ENCODE results near the gene RTN4RL2. TPM values are rescaled to one million over a fixed set of nuclear protein-coding genes. Genes with fewer than 3 reads are reported as not detected.

Gene RTN4RL2
- total RNA-seq, 2 donors from 2014 or later, result 0.97 to 1.5 TPM

GRCh38 chr11:57508341-57509170 lies 48.2 kb downstream of the RTN4RL2 start:
- H3K4me3 Mint-ChIP-seq, result no peak overlapping the region
- H3K36me3 Mint-ChIP-seq (ENCODE audit: low read depth), result no peaks in the 10 kb centered on the region
- DNase-seq, result no peak
- H3K4me1 Mint-ChIP-seq, result peaks cover 8% of the 10 kb centered on the region
- no peaks in the 10 kb centered on the region for H3K9me3 Mint-ChIP-seq
- Histone ChIP-seq H3K9ac (ENCODE audit: extremely low read depth, low read length, poor library complexity, severe bottlenecking) (no peak overlapping the region), H3K27ac (ENCODE audit: low read depth, low read length) (no peak overlapping the region), H3K9me3 (ENCODE audit: control insufficient read depth, low read length) (no peaks in the 10 kb centered on the region), H3K27me3 (ENCODE audit: control insufficient read depth, insufficient read depth, low read length, poor library complexity, severe bottlenecking) (peaks cover 6% of the 10 kb centered on the region), H3K36me3 (ENCODE audit: control insufficient read depth, insufficient read depth, low read length) (no peaks in the 10 kb centered on the region), H3K4me1 (ENCODE audit: control insufficient read depth, insufficient read depth, low read length) (no peaks in the 10 kb centered on the region), H3K4me3 (ENCODE audit: low read length) (no peak overlapping the region)
- H3K27me3 Mint-ChIP-seq (ENCODE audit: insufficient read depth), result peaks cover 11% of the 10 kb centered on the region
- no peak for TF ChIP-seq CTCF (conservative IDR thresholded peaks at IDR 0.05)
- WGBS, 2 experiments (ENCODE audit: insufficient coverage in 1 of 2, insufficient read length in 1 of 2), result 88 to 94% methylated on average over 5 to 7 of the region's 7 CpGs
- H3K27ac Mint-ChIP-seq, result no peak overlapping the region

GRCh38 chr11:57511741-57512430 lies 51.6 kb downstream of the RTN4RL2 start:
- Mint-ChIP-seq H3K9me3 (no peaks in the 10 kb centered on the region), H3K4me1 (peaks cover 7% of the 10 kb centered on the region), H3K27ac (no peak overlapping the region), H3K4me3 (no peak overlapping the region), H3K27me3 (ENCODE audit: insufficient read depth) (peaks cover 38% of the 10 kb centered on the region), H3K36me3 (ENCODE audit: low read depth) (no peaks in the 10 kb centered on the region)
- peaks cover 39% of the 10 kb centered on the region for H3K27me3 ChIP-seq (ENCODE audit: control insufficient read depth, insufficient read depth, low read length, poor library complexity, severe bottlenecking)
- H3K4me3 ChIP-seq (ENCODE audit: low read length), result no peak overlapping the region
- H3K4me1 ChIP-seq (ENCODE audit: control insufficient read depth, insufficient read depth, low read length), result no peaks in the 10 kb centered on the region
- H3K36me3 ChIP-seq (ENCODE audit: control insufficient read depth, insufficient read depth, low read length), result no peaks in the 10 kb centered on the region
- TF ChIP-seq CTCF (conservative IDR thresholded peaks at IDR 0.05), result no peak
- DNase-seq, result no peak
- no peaks in the 10 kb centered on the region for H3K9me3 ChIP-seq (ENCODE audit: control insufficient read depth, low read length)
- H3K27ac ChIP-seq (ENCODE audit: low read depth, low read length), result no peak overlapping the region
- 87 to 96% methylated on average over 4 to 6 of the region's 6 CpGs for WGBS, 2 experiments (ENCODE audit: insufficient coverage in 1 of 2, insufficient read length in 1 of 2)
- no peak overlapping the region for H3K9ac ChIP-seq (ENCODE audit: extremely low read depth, low read length, poor library complexity, severe bottlenecking)

- Mint-ChIP-seq H3K4me1 (peaks cover 7% of the 10 kb centered on the region), H3K27me3 (ENCODE audit: insufficient read depth) (peaks cover 47% of the 10 kb centered on the region), H3K36me3 (ENCODE audit: low read depth) (no peaks in the 10 kb centered on the region), H3K9me3 (no peaks in the 10 kb centered on the region), H3K27ac (no peak overlapping the region), H3K4me3 (no peak overlapping the region)
- Histone ChIP-seq H3K4me1 (ENCODE audit: control insufficient read depth, insufficient read depth, low read length) (no peaks in the 10 kb centered on the region), H3K4me3 (ENCODE audit: low read length) (no peak overlapping the region), H3K36me3 (ENCODE audit: control insufficient read depth, insufficient read depth, low read length) (no peaks in the 10 kb centered on the region), H3K9me3 (ENCODE audit: control insufficient read depth, low read length) (no peaks in the 10 kb centered on the region), H3K27me3 (ENCODE audit: control insufficient read depth, insufficient read depth, low read length, poor library complexity, severe bottlenecking) (peaks cover 45% of the 10 kb centered on the region), H3K9ac (ENCODE audit: extremely low read depth, low read length, poor library complexity, severe bottlenecking) (no peak overlapping the region), H3K27ac (ENCODE audit: low read depth, low read length) (no peak overlapping the region)
- no peak for DNase-seq
- 89 to 92% methylated on average over 6 to 12 of the region's 12 CpGs for WGBS, 2 experiments (ENCODE audit: insufficient coverage in 1 of 2, insufficient read length in 1 of 2)
- no peak for TF ChIP-seq CTCF (conservative IDR thresholded peaks at IDR 0.05)
These were observed 52.5 kb downstream of the RTN4RL2 start for GRCh38 chr11:57512646-57513451.

Data from endodermal cell (in vitro differentiated cells).